Smooth muscle cell (in vitro differentiated cells): ENCODE results near the gene RND3. TPM values are rescaled to one million over a fixed set of nuclear protein-coding genes. Genes with fewer than 3 reads are reported as not detected.

Experiments used
- DNase-seq: peaks from one replicate; lab custom pipeline; 2025; ENCODE audit not compliant: unreplicated experiment; lab: John Stamatoyannopoulos, UW
- H2AFZ ChIP-seq: fragments of 200-600 bp; sonication (generic); 2 replicates; pipeline ENCODE4 v1.6.0; 2016; ENCODE audit warnings: antibody characterized with exemption, low read depth, mild to moderate bottlenecking
- H3F3A ChIP-seq: fragments of 200-600 bp; sonication (generic); 2 replicates; pipeline ENCODE4 v1.6.0; 2017; ENCODE audit warnings: antibody characterized with exemption, low read depth
- H3K27ac ChIP-seq: fragments of 200-600 bp; sonication (generic); 2 replicates; pipeline ENCODE4 v1.5.1; 2016; ENCODE audit warnings: low read depth, mild to moderate bottlenecking
- H3K27me3 ChIP-seq: fragments of 200-600 bp; sonication (generic); 2 replicates; pipeline ENCODE4 v1.6.1; 2016; ENCODE audit warnings: low read depth, mild to moderate bottlenecking
- H3K36me3 ChIP-seq: fragments of 200-600 bp; sonication (generic); 2 replicates; pipeline ENCODE4 v1.5.1; 2016; ENCODE audit warnings: low read depth
- H3K4me1 ChIP-seq: fragments of 200-600 bp; sonication (generic); 2 replicates; pipeline ENCODE4 v1.5.1; 2016; ENCODE audit warnings: low read depth
- H3K4me2 ChIP-seq: fragments of 200-600 bp; sonication (generic); 2 replicates; pipeline ENCODE4 v1.6.0; 2016; ENCODE audit warnings: mild to moderate bottlenecking
- H3K4me3 ChIP-seq: fragments of 200-600 bp; sonication (generic); 2 replicates; pipeline ENCODE4 v1.5.1; 2016; ENCODE audit warnings: mild to moderate bottlenecking
- H3K79me2 ChIP-seq: fragments of 200-600 bp; sonication (generic); 2 replicates; pipeline ENCODE4 v1.6.0; 2016; ENCODE audit warnings: low read depth, mild to moderate bottlenecking
- H3K9ac ChIP-seq: fragments of 200-600 bp; sonication (generic); 2 replicates; pipeline ENCODE4 v1.6.0; 2016; ENCODE audit warnings: low read depth
- H3K9me3 ChIP-seq: fragments of 200-600 bp; sonication (generic); replicated peaks from 2 replicates; pipeline ENCODE4 v1.5.1; 2016; ENCODE audit warnings: low read depth
- H4K20me1 ChIP-seq: fragments of 200-600 bp; sonication (generic); 2 replicates; pipeline ENCODE4 v1.6.0; 2016; ENCODE audit warnings: low read depth
- WGBS: methylation state at CpG from one replicate; pipeline ENCODE4 v1.1.7; 2016; ENCODE audit warnings: low lambda C conversion rate; 5-methylcytosine and 5-hydroxymethylcytosine counted together
- polyA plus RNA-seq: library from polyadenylated mRNA; unstranded; fragments of >200 nt; fragmentation: Nextera tagmentation; extraction: Ambion mirVana; gene quantifications from 2 replicates; pipeline ENCODE4 v1.2.1, GENCODE V29; 2016
- total RNA-seq: library from RNA; depleted of rRNA; stranded (reverse); fragments of >200 nt; gene quantifications from 2 replicates; pipeline ENCODE4 v1.2.3, GENCODE V29; 2014
- TF ChIP-seq, protein P1 (sequence below): fragments of 200-600 bp; sonication (generic); IDR thresholded peaks from 2 replicates; pipeline ENCODE4 v1.5.1; 2017; ENCODE audit warnings: borderline replicate concordance, mild to moderate bottlenecking, antibody characterized with exemption; ENCODE audit not compliant: insufficient read depth, poor library complexity, severe bottlenecking

RND3 gene
- total and polyA plus RNA-seq, 2 experiments from 2014 or later: 125 to 256 TPM

DNA sequence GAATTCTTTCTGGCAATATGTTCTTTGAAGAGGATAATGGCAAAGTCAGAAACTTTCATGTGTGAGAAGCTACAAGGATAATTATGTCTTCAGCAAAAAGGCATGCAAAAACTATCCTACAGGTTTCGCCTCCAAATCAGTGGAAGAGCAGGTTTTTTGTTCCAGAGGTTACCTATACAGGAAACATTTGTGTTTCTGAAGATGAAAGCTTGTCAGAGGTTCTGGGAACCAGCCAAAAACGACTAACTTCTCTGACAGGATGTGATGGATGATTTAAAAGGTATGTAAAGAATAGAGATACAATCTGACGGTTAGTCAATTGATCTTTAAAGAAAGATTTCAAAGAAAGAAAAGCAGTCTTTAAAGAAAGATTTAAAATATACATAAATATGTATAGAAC is 37.6 kb downstream of the RND3 start:
- Histone ChIP-seq H3K4me2 (no peak overlapping the region), H3F3A (no peaks in the 10 kb centered on the region), H2AFZ (no peak overlapping the region), H3K27ac (peak overlapping the region; percentile 84), H4K20me1 (no peaks in the 10 kb centered on the region), H3K36me3 (no peaks in the 10 kb centered on the region), H3K9ac (peak overlapping the region; percentile 11), H3K27me3 (no peaks in the 10 kb centered on the region), H3K9me3 (no peaks in the 10 kb centered on the region), H3K4me3 (no peak overlapping the region), H3K79me2 (no peaks in the 10 kb centered on the region), H3K4me1 (no peaks in the 10 kb centered on the region)
- no peak for DNase-seq
- TF ChIP-seq, protein P1, sequence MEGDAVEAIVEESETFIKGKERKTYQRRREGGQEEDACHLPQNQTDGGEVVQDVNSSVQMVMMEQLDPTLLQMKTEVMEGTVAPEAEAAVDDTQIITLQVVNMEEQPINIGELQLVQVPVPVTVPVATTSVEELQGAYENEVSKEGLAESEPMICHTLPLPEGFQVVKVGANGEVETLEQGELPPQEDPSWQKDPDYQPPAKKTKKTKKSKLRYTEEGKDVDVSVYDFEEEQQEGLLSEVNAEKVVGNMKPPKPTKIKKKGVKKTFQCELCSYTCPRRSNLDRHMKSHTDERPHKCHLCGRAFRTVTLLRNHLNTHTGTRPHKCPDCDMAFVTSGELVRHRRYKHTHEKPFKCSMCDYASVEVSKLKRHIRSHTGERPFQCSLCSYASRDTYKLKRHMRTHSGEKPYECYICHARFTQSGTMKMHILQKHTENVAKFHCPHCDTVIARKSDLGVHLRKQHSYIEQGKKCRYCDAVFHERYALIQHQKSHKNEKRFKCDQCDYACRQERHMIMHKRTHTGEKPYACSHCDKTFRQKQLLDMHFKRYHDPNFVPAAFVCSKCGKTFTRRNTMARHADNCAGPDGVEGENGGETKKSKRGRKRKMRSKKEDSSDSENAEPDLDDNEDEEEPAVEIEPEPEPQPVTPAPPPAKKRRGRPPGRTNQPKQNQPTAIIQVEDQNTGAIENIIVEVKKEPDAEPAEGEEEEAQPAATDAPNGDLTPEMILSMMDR: no peak
- WGBS: 45% methylated on average over 3 of the region's 3 CpGs

DNA sequence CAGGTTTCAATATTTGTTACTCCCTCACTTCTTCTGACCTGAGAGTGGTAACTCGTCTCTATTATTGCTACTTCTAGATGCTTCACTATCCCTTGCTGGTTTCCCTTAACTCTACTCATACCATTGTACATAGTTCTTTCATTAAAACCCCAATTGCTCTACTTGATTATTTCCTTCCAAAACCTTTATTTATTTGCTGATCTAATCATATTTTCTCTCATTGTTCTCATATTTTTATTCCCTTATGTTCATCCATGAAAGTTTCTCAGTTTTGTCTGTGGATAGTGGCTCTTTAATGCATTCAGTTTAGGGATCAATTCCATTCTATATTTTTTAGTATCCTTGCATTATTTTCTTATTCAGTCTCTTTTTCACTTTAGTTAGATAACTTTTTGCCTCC is 42.1 kb downstream of the RND3 start:
- H3K27ac ChIP-seq: no peak overlapping the region
- H3K79me2 ChIP-seq: no peaks in the 10 kb centered on the region
- no peak overlapping the region for H2AFZ ChIP-seq
- no peaks in the 10 kb centered on the region for H3K27me3 ChIP-seq
- no peak overlapping the region for H3K4me2 ChIP-seq
- H3K36me3 ChIP-seq: no peaks in the 10 kb centered on the region
- no peak overlapping the region for H3K9ac ChIP-seq
- H3F3A ChIP-seq: no peaks in the 10 kb centered on the region
- H3K9me3 ChIP-seq: no peaks in the 10 kb centered on the region
- H3K4me1 ChIP-seq: no peaks in the 10 kb centered on the region
- H3K4me3 ChIP-seq: no peak overlapping the region
- 100% methylated on average over 1 of the region's 1 CpG for WGBS
- H4K20me1 ChIP-seq: no peaks in the 10 kb centered on the region
- DNase-seq: no peak
- TF ChIP-seq, protein P1: no peak

DNA sequence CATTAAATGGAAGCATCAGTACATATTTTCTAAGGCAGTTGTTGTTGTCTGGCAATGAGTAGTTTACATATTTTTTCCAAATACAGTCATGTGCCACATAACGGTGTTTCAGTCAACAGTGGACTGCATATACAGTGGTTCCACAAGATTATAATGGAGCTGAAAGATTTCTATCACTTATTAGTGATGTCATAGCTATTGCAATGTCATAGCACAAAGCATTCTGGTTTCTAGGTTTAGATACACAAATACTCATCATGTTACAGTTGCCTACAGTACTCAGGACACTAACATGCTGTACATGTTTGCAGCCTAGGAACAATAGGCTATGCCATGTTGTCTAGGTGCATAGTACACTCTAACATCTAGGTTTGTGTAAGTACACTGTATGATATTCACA is 45.0 kb downstream of the RND3 start:
- no peak overlapping the region for H2AFZ ChIP-seq
- H3K9ac ChIP-seq: no peak overlapping the region
- no peak overlapping the region for H3K4me2 ChIP-seq
- no peaks in the 10 kb centered on the region for H3K4me1 ChIP-seq
- no peak overlapping the region for H3K4me3 ChIP-seq
- H3K79me2 ChIP-seq: no peaks in the 10 kb centered on the region
- no peak for DNase-seq
- no peaks in the 10 kb centered on the region for H4K20me1 ChIP-seq
- H3K9me3 ChIP-seq: no peaks in the 10 kb centered on the region
- WGBS: 90% methylated on average over 1 of the region's 1 CpG
- H3K36me3 ChIP-seq: no peaks in the 10 kb centered on the region
- TF ChIP-seq, protein P1: no peak
- no peak overlapping the region for H3K27ac ChIP-seq
- H3F3A ChIP-seq: no peaks in the 10 kb centered on the region
- H3K27me3 ChIP-seq: no peaks in the 10 kb centered on the region

DNA sequence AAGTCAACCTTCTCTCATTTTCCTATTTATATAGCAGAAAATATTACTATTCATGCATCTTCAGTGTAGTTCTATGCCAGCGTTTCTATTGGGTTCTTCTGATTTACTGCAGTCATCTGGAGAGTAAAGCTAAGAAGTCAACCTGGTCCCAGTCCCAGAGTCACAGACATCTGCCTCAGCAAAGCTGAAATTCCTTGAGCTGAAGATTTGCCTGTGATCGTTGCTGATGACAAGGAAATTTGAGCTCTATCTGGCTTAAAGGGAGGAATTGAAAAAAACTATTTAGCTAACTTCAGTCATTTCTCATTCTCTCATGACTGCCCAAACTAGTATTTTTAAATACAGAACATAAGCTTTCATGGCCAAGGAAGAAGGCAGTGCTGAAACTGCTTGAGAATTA is 45.7 kb downstream of the RND3 start:
- Histone ChIP-seq H3K4me2 (no peak overlapping the region), H3K4me1 (no peaks in the 10 kb centered on the region), H3K4me3 (no peak overlapping the region), H3K9ac (no peak overlapping the region), H3K27ac (no peak overlapping the region), H3K79me2 (no peaks in the 10 kb centered on the region), H3K27me3 (no peaks in the 10 kb centered on the region), H2AFZ (peak overlapping the region; percentile 85), H3K9me3 (no peaks in the 10 kb centered on the region), H3K36me3 (no peaks in the 10 kb centered on the region), H4K20me1 (no peaks in the 10 kb centered on the region), H3F3A (no peaks in the 10 kb centered on the region)
- 71% methylated on average over 2 of the region's 2 CpGs for WGBS
- DNase-seq: no peak
- TF ChIP-seq, protein P1: no peak
